ENCODE results near the gene LHX6. TPM values are rescaled to one million over a fixed set of nuclear protein-coding genes. Genes with fewer than 3 reads are reported as not detected.

The LHX6 gene
- total RNA-seq, 4 donors from 2014 or later: 2.5 to 15.0 (median 6.5) TPM

DNA sequence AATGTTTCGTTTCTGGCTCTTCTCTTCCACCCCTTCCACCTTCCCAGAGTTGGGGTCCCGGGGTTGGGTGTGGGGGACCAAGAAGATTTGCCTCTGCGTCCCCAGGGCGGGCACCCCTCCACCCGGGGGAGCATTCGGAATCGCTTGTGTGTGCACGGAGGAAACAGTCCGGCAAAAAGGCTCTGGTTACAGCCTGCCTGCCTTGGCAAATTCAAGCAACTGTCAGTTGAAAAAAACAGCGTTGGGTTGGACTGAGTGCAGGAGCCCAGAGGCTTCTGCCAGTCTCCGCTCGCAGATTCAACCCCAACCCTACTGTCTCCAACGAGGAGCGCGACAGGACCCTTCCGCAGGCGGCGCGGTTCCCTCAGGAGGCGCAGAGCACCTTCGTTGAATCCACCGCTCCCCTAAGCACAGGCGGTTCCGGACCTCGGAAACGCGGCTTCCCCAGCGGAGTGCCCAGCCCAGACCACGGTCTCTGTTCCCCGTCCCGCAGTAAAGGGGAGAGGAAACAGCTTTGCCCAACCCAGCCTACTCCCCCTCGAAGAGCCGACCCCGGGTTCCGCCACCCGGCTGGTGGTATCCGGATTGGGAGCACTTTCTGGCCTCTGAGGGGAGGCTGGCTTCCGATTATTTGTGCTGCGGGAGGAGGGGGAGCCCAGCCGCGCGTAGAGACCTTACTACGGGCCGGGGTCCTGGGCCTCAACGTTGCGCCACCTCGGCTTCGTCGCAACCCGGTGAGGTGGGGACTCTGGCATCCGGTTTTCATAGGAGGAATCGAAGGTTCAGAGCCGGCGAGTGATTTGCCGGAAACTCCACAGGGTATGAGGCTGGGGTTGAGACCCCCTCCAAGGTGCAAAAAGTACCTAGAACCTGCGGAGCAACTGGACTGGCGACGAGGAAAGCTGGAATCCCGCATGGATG, 9.6 kb downstream of the LHX6 start:
- Histone ChIP-seq H3K27me3 (peaks cover 0 to 100% of the 10 kb centered on the region in 2 donors), H3K36me3 (no peaks in the 10 kb centered on the region), H3K4me1 (peaks cover 0 to 46% (median 15%) of the 10 kb centered on the region in 4 donors), H3K27ac (no peak overlapping the region), H3K9me3 (no peaks in the 10 kb centered on the region), H3K4me3 (peak overlapping the region in 1 of 4 donors; percentile 11)
- WGBS, 2 donors: 13 to 22% methylated on average over 33 to 59 of the region's 59 CpGs
- no peak for DNase-seq (ENCODE audit: low spot score in 2 of 2)
- TF ChIP-seq POLR2A (IDR thresholded peaks at IDR 0.05) (no peak), EP300 (IDR thresholded peaks at IDR 0.05) (no peak)
- TF ChIP-seq, protein P1, sequence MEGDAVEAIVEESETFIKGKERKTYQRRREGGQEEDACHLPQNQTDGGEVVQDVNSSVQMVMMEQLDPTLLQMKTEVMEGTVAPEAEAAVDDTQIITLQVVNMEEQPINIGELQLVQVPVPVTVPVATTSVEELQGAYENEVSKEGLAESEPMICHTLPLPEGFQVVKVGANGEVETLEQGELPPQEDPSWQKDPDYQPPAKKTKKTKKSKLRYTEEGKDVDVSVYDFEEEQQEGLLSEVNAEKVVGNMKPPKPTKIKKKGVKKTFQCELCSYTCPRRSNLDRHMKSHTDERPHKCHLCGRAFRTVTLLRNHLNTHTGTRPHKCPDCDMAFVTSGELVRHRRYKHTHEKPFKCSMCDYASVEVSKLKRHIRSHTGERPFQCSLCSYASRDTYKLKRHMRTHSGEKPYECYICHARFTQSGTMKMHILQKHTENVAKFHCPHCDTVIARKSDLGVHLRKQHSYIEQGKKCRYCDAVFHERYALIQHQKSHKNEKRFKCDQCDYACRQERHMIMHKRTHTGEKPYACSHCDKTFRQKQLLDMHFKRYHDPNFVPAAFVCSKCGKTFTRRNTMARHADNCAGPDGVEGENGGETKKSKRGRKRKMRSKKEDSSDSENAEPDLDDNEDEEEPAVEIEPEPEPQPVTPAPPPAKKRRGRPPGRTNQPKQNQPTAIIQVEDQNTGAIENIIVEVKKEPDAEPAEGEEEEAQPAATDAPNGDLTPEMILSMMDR (IDR thresholded peaks at IDR 0.05): no peak

DNA sequence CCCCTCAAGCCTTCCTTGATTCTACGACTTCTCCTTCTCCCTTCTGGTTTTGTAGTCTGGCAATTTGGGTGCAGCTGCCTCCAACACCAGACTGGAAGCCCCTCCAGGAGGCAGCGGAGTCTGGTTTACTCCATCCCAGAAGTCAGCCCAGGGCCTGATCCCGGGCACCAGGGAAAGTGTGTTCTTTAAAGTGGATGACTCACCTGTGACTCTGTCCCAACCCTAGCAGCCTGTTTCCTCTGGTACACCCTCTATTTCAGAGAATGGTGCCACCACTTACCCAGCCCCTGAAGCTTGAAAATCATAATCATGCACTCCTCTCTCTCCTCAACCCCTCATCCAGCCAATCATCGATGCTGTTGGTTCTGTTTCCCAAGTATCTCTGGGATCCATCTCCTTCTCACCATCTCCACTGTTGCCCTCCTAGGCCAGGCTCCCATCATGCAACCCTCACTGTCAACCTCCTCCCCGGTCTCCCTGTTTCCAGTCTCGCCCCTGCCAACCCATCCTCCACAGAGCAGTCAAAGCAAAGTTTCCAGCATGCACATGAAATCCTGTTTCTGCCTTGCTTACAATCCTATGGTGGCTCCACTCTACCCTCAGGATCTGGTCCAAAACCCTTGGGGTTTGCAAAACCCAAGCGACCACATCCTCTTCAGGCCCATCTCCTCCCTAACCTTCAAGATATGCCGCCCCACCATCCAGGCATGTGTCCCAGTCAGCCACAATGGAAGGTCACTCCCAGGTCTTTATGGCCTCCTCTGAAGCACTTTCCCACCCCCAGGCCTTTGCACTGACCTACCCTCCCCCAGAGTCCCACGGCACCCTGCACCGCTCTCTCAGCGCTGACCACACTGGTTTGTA, 10.5 kb downstream of the LHX6 start:
- Histone ChIP-seq H3K36me3 (no peaks in the 10 kb centered on the region), H3K4me3 (no peak overlapping the region), H3K27ac (no peak overlapping the region), H3K4me1 (peaks cover 0 to 53% (median 23%) of the 10 kb centered on the region in 4 donors), H3K9me3 (no peaks in the 10 kb centered on the region), H3K27me3 (peaks cover 0 to 100% of the 10 kb centered on the region in 2 donors)
- DNase-seq (ENCODE audit: low spot score in 2 of 2): no peak
- no peak for TF ChIP-seq POLR2A (IDR thresholded peaks at IDR 0.05)
- TF ChIP-seq, protein P1 (IDR thresholded peaks at IDR 0.05): no peak
- TF ChIP-seq EP300 (IDR thresholded peaks at IDR 0.05): no peak
- WGBS, 2 donors: 46 to 47% methylated on average over 11 of the region's 11 CpGs

DNA sequence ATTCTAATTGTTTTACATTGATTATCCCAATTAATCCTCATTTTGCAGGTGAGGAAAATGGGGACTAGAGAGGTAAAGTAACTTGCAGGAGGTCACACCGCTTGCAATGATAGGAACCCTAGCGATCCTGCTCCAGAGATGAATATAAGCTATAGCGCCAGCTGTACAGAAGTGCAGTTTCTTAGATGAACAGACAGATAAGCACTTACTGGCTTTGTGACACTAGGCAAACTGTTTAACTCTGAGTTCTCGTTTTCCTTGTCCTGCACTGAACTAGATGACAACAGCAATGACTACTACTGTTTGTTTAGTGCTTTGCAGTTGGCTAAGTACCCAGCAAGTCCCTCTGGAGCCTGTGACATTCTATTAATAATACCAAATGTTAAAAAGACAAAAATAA, 11.1 kb downstream of the LHX6 start:
- Histone ChIP-seq H3K27ac (no peak overlapping the region), H3K27me3 (peaks cover 0 to 100% of the 10 kb centered on the region in 2 donors), H3K4me3 (no peak overlapping the region), H3K9me3 (no peaks in the 10 kb centered on the region), H3K4me1 (peaks cover 0 to 48% (median 23%) of the 10 kb centered on the region in 4 donors), H3K36me3 (no peaks in the 10 kb centered on the region)
- TF ChIP-seq POLR2A (IDR thresholded peaks at IDR 0.05): no peak
- TF ChIP-seq, protein P1 (IDR thresholded peaks at IDR 0.05): no peak
- TF ChIP-seq EP300 (IDR thresholded peaks at IDR 0.05): no peak
- no peak for DNase-seq (ENCODE audit: low spot score in 2 of 2)
- 48 to 54% methylated on average over 4 of the region's 4 CpGs for WGBS, 2 donors

DNA sequence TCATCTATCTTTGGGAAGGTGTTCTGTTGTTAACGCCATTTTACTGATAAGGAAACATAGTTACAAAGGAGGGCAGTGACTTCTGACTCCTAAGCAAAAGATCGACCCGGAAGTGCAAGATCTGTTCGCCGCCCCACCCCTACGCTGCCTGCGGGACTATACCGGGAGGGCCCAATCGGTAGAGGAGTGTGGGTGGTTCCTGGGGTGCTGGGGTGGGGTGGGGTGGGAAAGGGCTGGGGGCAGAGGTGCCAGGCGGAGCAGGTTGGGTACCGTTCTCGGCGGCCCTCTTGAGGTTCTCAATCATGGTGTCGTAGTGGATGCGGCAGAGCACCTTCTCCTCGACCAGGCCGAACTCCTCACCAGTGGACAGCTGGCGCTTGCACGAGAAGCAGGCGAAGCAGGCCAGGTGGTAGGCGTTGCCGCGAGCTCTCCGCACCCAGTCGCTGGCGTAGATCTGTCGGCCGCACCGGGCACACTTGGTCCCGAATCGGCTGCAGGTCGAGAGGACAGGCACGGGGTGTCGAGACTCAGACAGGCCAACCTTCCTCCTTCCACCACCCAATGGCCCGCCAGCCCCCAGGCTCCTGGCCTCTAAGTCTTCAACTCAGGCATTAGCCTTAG, 11.8 kb downstream of the LHX6 start:
- Histone ChIP-seq H3K9me3 (no peaks in the 10 kb centered on the region), H3K4me3 (no peak overlapping the region), H3K36me3 (no peaks in the 10 kb centered on the region), H3K4me1 (peaks cover 0 to 48% (median 23%) of the 10 kb centered on the region in 4 donors), H3K27me3 (peaks cover 0 to 99% of the 10 kb centered on the region in 2 donors), H3K27ac (no peak overlapping the region)
- no peak for DNase-seq (ENCODE audit: low spot score in 2 of 2)
- TF ChIP-seq, protein P1 (IDR thresholded peaks at IDR 0.05): no peak
- no peak for TF ChIP-seq EP300 (IDR thresholded peaks at IDR 0.05)
- TF ChIP-seq POLR2A (IDR thresholded peaks at IDR 0.05): no peak
- WGBS, 2 donors: 60 to 63% methylated on average over 30 to 35 of the region's 35 CpGs

All from tibial nerve (tissue), 4 donors.